ENCODE results near the gene CDX1. TPM values are rescaled to one million over a fixed set of nuclear protein-coding genes. Genes with fewer than 3 reads are reported as not detected.

Gene CDX1
- total RNA-seq, 4 donors from 2014 or later = 1.5 TPM; not detected in 3

DNA sequence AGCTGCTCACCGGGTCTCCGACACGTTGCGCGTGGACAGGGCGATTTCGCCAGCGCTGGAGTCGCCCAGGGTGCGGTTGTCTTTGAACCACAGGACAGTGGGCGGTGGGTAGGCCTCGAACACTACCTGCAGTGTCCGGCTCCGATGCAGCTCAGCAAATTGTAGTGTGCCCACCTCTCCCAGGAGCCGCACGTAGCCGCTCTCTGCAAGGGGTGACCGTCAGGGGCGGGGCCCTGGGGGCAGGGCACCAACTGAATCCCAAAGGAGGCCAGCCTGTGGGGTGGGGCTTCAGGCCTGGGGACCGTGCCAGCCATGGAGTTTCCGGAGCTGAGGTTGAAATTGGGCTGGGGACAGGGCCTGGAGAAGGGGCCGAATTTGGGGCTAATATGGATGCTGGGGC lies 33.8 kb upstream of the CDX1 start:
- H3K27ac ChIP-seq = peak overlapping the region; percentile 48 to 81 (median 66)
- no peaks in the 10 kb centered on the region for H3K9me3 ChIP-seq
- no peak overlapping the region for H3K4me3 ChIP-seq
- peaks cover 0 to 15% of the 10 kb centered on the region in 2 donors for H3K4me1 ChIP-seq
- ATAC-seq = no peak
- H3K27me3 ChIP-seq = no peaks in the 10 kb centered on the region
- TF ChIP-seq POLR2A (IDR thresholded peaks at IDR 0.05) = no peak
- TF ChIP-seq, protein P1, sequence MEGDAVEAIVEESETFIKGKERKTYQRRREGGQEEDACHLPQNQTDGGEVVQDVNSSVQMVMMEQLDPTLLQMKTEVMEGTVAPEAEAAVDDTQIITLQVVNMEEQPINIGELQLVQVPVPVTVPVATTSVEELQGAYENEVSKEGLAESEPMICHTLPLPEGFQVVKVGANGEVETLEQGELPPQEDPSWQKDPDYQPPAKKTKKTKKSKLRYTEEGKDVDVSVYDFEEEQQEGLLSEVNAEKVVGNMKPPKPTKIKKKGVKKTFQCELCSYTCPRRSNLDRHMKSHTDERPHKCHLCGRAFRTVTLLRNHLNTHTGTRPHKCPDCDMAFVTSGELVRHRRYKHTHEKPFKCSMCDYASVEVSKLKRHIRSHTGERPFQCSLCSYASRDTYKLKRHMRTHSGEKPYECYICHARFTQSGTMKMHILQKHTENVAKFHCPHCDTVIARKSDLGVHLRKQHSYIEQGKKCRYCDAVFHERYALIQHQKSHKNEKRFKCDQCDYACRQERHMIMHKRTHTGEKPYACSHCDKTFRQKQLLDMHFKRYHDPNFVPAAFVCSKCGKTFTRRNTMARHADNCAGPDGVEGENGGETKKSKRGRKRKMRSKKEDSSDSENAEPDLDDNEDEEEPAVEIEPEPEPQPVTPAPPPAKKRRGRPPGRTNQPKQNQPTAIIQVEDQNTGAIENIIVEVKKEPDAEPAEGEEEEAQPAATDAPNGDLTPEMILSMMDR (IDR thresholded peaks at IDR 0.05 in 4 of 5, conservative IDR thresholded peaks at IDR 0.05 in 1 of 5) = no peak
- DNase-seq = no peak
- intact Hi-C loops (cut with DNase I; ENCODE audit: low total_unique reads) = loop anchor here (5.0 to 10.0 kb wide), 2 partner anchors 110 to 222 kb away; partner anchors contain the start of gene TCOF1
- in situ Hi-C loops (cut with MboI; ENCODE audit: low sequenced_read_pairs in 4 of 4) = no loop called here
- no peaks in the 10 kb centered on the region for H3K36me3 ChIP-seq

DNA sequence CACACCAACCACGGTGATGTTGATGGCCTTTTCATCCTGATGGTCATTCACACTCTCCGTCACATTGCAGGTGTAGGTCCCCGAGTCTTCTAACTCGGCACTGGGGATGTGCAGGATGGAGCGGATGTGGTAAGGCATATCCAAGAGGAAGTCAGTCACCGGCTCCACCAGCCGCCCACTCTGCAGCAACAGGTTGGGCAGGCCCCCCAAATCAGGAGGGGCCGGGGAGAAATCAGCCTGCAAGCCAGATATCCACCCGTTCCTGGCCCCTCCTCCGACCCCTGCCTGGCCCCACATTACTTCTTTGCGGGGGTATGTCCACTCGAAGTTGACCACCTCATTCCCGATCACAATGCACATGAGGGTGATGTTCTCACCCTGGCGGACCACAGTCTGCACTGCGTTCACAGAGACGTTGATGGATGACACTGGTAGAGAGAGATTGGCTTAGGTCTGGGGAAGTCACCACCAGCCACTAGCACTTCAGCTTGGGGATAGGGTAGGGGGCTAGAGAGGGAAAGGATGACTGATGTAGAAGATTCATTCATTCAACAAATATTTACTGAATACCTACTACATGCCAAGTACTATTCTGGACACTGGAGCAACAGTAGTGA lies 32.9 kb upstream of the CDX1 start:
- ATAC-seq (no peak), DNase-seq (no peak)
- no peak for TF ChIP-seq POLR2A (IDR thresholded peaks at IDR 0.05)
- TF ChIP-seq, protein P1 (IDR thresholded peaks at IDR 0.05 in 4 of 5, conservative IDR thresholded peaks at IDR 0.05 in 1 of 5) = no peak
- H3K27me3 ChIP-seq = no peaks in the 10 kb centered on the region
- H3K4me1 ChIP-seq = peaks cover 5 to 15% of the 10 kb centered on the region in 2 donors
- no peaks in the 10 kb centered on the region for H3K9me3 ChIP-seq
- intact Hi-C loops (cut with DNase I; ENCODE audit: low total_unique reads) (loop anchor here (5.0 to 10.0 kb wide), 2 partner anchors 111 to 221 kb away; partner anchors contain the start of gene TCOF1), in situ Hi-C loops (cut with MboI; ENCODE audit: low sequenced_read_pairs in 4 of 4) (no loop called here)
- peak overlapping the region in 3 of 4 donors; percentile 56 to 81 (median 76) for H3K27ac ChIP-seq
- no peak overlapping the region for H3K4me3 ChIP-seq
- H3K36me3 ChIP-seq = no peaks in the 10 kb centered on the region

DNA sequence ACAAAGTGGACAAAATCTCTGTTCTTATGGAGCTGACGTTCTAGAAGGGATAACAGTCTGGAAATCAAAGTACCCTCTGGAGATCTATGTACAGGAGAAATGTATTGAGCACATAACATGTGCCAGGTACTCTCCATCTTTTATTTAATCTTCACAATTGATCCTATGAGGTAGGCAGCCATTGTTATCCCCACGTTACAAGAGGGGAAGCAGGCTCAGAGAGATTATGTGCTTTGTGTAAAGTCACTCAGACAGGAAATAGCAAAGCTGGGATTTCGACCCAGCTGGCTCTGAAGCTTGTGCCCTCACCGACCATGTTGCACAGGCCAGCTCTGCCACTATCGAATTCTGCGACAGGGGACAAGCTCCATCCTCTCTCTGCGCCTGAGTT lies 32.4 kb upstream of the CDX1 start:
- Histone ChIP-seq H3K27me3 (no peaks in the 10 kb centered on the region), H3K9me3 (no peaks in the 10 kb centered on the region), H3K4me1 (peaks cover 10 to 15% of the 10 kb centered on the region in 2 donors), H3K36me3 (no peaks in the 10 kb centered on the region), H3K4me3 (no peak overlapping the region), H3K27ac (peak overlapping the region in 3 of 4 donors; percentile 36 to 81 (median 76))
- intact Hi-C loops (cut with DNase I; ENCODE audit: low total_unique reads) = loop anchor here (5.0 to 10.0 kb wide), 2 partner anchors 112 to 221 kb away; partner anchors contain the start of gene TCOF1
- in situ Hi-C loops (cut with MboI; ENCODE audit: low sequenced_read_pairs in 4 of 4) = no loop called here
- DNase-seq (no peak), ATAC-seq (no peak)
- no peak for TF ChIP-seq POLR2A (IDR thresholded peaks at IDR 0.05)
- TF ChIP-seq, protein P1 (IDR thresholded peaks at IDR 0.05 in 4 of 5, conservative IDR thresholded peaks at IDR 0.05 in 1 of 5) = no peak

DNA sequence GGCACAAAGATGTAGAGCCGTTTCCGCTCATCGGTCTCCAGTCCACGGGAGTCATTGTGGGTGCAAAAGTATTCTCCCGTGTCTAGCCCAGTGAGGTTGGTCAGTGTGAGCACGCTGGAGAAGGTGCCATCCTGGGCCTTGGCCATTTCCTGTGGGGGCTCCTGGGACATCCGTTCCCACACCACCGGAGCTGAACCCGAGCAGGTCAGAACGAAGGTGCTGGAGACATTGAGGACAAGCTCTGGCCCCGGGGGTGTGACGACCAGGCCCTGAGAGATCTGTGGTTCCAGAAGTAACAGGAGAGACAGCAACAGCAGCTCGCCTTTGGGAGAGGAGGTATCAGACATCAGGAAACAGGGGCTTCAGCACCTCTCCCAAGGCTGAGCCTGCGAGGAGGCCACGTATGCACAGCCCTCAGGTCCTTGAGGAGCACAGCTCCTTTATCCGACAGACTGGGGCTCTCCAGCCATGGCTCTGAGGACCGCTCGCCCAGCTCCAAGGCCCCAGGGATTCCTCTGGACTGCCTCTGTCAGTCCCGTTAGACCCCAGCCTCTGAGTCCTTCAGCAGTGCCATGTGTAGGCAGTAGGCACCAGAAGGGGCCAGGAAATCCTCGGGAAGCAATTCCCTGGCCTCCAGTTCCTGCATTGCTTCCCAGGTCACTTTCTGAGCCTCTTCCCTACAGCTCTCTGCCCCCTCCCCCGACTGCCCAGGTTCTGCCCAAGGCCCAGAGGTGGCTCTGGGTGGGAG lies 30.8 kb upstream of the CDX1 start:
- TF ChIP-seq POLR2A (IDR thresholded peaks at IDR 0.05) = no peak
- TF ChIP-seq, protein P1 (IDR thresholded peaks at IDR 0.05 in 4 of 5, conservative IDR thresholded peaks at IDR 0.05 in 1 of 5) = no peak
- in situ Hi-C loops (cut with MboI; ENCODE audit: low sequenced_read_pairs in 4 of 4) (no loop called here), intact Hi-C loops (cut with DNase I; ENCODE audit: low total_unique reads) (loop anchor here (10.0 kb wide), 1 partner anchor 219 kb away; the partner anchor contains the start of gene TCOF1)
- peaks cover 5 to 12% of the 10 kb centered on the region in 2 donors for H3K4me1 ChIP-seq
- no peaks in the 10 kb centered on the region for H3K36me3 ChIP-seq
- no peak overlapping the region for H3K4me3 ChIP-seq
- H3K27me3 ChIP-seq = no peaks in the 10 kb centered on the region
- DNase-seq = no peak
- peak overlapping the region; percentile 75 to 82 (median 78) for H3K27ac ChIP-seq
- no peaks in the 10 kb centered on the region for H3K9me3 ChIP-seq
- no peak for ATAC-seq
